Measurements from ENCODE around the gene IRX6. TPM values are rescaled to one million over a fixed set of nuclear protein-coding genes. Genes with fewer than 3 reads are reported as not detected.

The IRX6 gene
- total RNA-seq, 2 donors from 2014 or later = 0.66 TPM; not detected in 1

DNA sequence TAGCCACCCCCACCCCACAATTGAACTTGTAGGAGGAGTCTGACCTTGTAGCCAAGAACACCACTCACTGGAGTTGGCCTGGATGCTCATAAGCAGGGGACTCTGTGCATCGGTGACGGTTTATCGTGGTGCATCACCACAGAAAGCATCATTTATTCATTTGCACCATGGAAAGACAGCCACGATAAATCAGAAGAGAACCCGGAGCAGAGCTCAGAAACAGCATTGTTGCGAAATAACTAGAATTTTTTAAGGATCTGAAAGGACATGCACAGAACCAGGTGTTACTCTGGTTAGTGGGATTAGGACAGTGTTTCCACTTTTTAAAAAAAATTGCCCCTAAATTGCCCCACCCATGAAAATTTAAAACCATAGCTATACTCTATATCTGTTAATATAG is 44.4 kb upstream of the IRX6 start:
- intact Hi-C loops (cut with DNase I) = no loop called here
- WGBS, 2 donors = 70 to 73% methylated on average over 6 of the region's 6 CpGs
- H3K4me1 ChIP-seq = no peaks in the 10 kb centered on the region

DNA sequence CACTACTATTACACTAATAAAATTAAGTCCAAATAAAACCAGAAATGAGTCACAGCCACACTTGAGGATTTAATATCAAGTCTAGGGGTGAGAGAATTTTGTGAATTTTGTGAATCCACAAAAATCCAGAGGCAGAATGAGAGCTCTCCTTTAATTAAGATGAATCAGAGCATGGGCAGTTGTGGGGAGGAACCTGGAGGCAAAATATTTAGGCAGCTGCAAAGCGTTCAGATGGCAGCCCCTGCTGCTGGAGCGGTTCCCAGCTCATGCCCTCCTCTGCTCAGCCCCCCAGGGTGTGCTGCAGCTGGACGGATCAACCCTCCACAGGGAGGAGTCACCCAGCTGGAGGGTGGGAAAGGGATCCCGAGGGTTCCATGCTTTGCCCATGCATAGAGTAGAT is 43.4 kb upstream of the IRX6 start:
- intact Hi-C loops (cut with DNase I) = no loop called here
- DNase-seq (no peak), ATAC-seq (no peak)
- no peaks in the 10 kb centered on the region for H3K36me3 ChIP-seq (replicated peaks in 1 of 2; ENCODE audit: insufficient read depth in 1 of 2, low read depth in 2 of 2)
- no peaks in the 10 kb centered on the region for H3K27me3 ChIP-seq
- no peak overlapping the region for H3K27ac ChIP-seq
- H3K4me3 ChIP-seq = no peak overlapping the region
- 34 to 39% methylated on average over 4 of the region's 4 CpGs for WGBS, 2 donors
- H3K9me3 ChIP-seq = no peaks in the 10 kb centered on the region
- no peak for TF ChIP-seq POLR2A (IDR thresholded peaks at IDR 0.05)
- no peaks in the 10 kb centered on the region for H3K4me1 ChIP-seq

More for the DNA sequence above, 44.4 kb upstream of the IRX6 start:
- no peak overlapping the region for H3K4me3 ChIP-seq
- H3K9me3 ChIP-seq = no peaks in the 10 kb centered on the region
- TF ChIP-seq, protein P1, sequence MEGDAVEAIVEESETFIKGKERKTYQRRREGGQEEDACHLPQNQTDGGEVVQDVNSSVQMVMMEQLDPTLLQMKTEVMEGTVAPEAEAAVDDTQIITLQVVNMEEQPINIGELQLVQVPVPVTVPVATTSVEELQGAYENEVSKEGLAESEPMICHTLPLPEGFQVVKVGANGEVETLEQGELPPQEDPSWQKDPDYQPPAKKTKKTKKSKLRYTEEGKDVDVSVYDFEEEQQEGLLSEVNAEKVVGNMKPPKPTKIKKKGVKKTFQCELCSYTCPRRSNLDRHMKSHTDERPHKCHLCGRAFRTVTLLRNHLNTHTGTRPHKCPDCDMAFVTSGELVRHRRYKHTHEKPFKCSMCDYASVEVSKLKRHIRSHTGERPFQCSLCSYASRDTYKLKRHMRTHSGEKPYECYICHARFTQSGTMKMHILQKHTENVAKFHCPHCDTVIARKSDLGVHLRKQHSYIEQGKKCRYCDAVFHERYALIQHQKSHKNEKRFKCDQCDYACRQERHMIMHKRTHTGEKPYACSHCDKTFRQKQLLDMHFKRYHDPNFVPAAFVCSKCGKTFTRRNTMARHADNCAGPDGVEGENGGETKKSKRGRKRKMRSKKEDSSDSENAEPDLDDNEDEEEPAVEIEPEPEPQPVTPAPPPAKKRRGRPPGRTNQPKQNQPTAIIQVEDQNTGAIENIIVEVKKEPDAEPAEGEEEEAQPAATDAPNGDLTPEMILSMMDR (IDR thresholded peaks at IDR 0.05) = no peak
- TF ChIP-seq POLR2A (IDR thresholded peaks at IDR 0.05) = no peak
- no peaks in the 10 kb centered on the region for H3K36me3 ChIP-seq (replicated peaks in 1 of 2; ENCODE audit: insufficient read depth in 1 of 2, low read depth in 2 of 2)
- no peak overlapping the region for H3K27ac ChIP-seq
- DNase-seq (no peak), ATAC-seq (no peak)
- no peaks in the 10 kb centered on the region for H3K27me3 ChIP-seq

DNA sequence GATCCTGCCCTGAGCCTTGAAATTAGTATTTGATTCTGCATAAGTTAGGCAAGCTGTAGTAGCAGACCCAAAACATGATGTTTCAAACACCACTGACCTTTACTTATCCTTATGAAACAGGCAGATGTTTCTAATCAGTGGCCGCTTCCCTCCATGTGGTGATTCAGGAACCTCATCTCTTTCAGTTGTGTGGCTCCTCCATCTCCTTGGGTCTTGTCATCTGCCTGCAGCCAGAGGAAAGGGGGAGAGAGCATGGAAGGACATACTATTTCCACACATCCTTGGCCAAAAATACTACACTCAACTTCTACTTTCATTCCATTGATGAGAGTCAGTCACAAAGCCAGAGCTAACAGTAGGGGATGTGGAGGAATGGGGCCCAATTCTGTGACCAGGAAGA is 41.6 kb upstream of the IRX6 start:
- no peaks in the 10 kb centered on the region for H3K36me3 ChIP-seq (replicated peaks in 1 of 2; ENCODE audit: insufficient read depth in 1 of 2, low read depth in 2 of 2)
- intact Hi-C loops (cut with DNase I) = no loop called here
- WGBS, 2 donors = 58 to 70% methylated on average over 1 of the region's 1 CpG
- no peak for TF ChIP-seq POLR2A (IDR thresholded peaks at IDR 0.05)
- TF ChIP-seq, protein P1 (IDR thresholded peaks at IDR 0.05) = no peak
- ATAC-seq = no peak
- no peak overlapping the region for H3K27ac ChIP-seq
- H3K9me3 ChIP-seq = no peaks in the 10 kb centered on the region
- DNase-seq = no peak
- H3K4me3 ChIP-seq = no peak overlapping the region
- H3K4me1 ChIP-seq = no peaks in the 10 kb centered on the region
- no peaks in the 10 kb centered on the region for H3K27me3 ChIP-seq

DNA sequence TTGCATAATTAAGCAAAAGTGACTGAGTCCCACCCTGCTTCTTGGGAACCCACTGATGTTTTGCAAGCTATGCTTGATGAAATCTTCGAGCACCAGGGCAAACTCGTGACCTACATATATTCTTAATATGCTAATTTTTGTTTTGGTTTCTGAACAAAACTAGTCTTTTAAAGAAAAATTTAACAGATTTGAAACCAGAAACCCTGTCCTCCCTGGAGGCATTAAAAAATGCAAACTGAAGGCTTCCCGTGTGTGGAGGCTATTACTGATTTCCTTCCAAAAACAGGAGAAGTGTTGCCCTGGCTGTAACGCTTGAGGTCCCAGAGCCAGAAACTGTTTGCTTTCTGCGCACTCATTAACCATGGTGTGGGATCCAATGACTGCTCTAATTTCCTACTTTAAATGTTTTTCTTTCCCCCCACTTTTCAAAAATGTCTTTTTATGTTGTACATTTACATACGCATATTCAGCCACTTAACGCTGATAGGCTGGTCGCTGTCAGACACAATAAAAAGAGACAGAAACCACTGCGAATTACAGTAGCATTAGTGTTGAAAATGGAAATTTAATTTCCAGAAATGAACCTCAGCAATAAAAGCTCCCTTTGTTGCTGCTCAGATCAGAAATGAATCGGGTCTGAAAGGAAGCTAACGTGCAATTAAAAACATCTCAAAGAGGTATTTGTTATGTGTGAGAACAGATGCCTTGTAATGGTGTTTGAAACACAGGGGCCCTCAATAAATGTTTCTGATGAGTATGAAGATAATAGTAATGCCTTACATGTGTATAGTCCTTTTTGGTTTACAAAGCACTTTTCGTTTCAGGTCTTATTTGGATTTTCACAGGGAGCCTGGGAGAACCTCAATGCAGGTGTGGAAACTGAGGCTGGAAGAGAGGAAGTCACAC is 39.9 kb upstream of the IRX6 start:
- no peaks in the 10 kb centered on the region for H3K4me1 ChIP-seq
- WGBS, 2 donors = 25 to 35% methylated on average over 12 of the region's 12 CpGs
- no peaks in the 10 kb centered on the region for H3K27me3 ChIP-seq
- intact Hi-C loops (cut with DNase I) = no loop called here
- ATAC-seq = no peak
- DNase-seq = no peak
- H3K9me3 ChIP-seq = no peaks in the 10 kb centered on the region
- H3K27ac ChIP-seq = no peak overlapping the region
- H3K4me3 ChIP-seq = no peak overlapping the region
- no peaks in the 10 kb centered on the region for H3K36me3 ChIP-seq (replicated peaks in 1 of 2; ENCODE audit: insufficient read depth in 1 of 2, low read depth in 2 of 2)
- TF ChIP-seq, protein P1 (IDR thresholded peaks at IDR 0.05) = no peak
- TF ChIP-seq POLR2A (IDR thresholded peaks at IDR 0.05) = no peak

DNA sequence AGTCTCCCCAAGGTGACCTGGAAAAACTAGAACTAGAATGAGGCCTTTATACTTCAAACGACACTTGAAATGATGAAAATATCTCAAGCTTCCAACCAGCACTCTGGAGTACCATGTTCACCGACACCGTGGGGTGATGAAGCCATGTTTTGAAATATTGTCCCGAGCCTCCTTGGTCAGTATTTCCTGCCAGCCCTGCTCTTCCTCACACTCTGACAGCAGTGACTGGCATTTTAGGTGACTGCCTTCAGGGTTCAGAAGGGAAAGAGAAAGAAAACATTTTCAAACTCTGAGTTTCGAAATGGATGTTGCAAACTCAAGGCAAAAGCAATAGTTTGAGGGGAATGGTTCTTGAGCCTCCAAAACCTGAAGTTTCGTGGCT is 39.3 kb upstream of the IRX6 start:
- 72 to 82% methylated on average over 6 of the region's 6 CpGs for WGBS, 2 donors
- TF ChIP-seq POLR2A (IDR thresholded peaks at IDR 0.05) = no peak
- TF ChIP-seq, protein P1 (IDR thresholded peaks at IDR 0.05) = no peak
- intact Hi-C loops (cut with DNase I) = no loop called here
- Histone ChIP-seq H3K36me3 (replicated peaks in 1 of 2; ENCODE audit: insufficient read depth in 1 of 2, low read depth in 2 of 2) (no peaks in the 10 kb centered on the region), H3K27ac (no peak overlapping the region), H3K9me3 (no peaks in the 10 kb centered on the region), H3K27me3 (no peaks in the 10 kb centered on the region), H3K4me3 (no peak overlapping the region), H3K4me1 (no peaks in the 10 kb centered on the region)
- no peak for ATAC-seq
- DNase-seq = no peak
